NOMO-1 treated with dmso at 0.1 percent for 144 hours (cell line): ENCODE measurements around the gene DDX51.

ENCODE experiments used
- DNase-seq: peaks from one replicate; lab custom pipeline; 2025; ENCODE audit not compliant: unreplicated experiment; lab: John Stamatoyannopoulos, UW

DDX51 gene

GRCh38 chr12:132167611-132168310, 23.6 kb upstream of the DDX51 start:
- DNase-seq: no peak

DNA sequence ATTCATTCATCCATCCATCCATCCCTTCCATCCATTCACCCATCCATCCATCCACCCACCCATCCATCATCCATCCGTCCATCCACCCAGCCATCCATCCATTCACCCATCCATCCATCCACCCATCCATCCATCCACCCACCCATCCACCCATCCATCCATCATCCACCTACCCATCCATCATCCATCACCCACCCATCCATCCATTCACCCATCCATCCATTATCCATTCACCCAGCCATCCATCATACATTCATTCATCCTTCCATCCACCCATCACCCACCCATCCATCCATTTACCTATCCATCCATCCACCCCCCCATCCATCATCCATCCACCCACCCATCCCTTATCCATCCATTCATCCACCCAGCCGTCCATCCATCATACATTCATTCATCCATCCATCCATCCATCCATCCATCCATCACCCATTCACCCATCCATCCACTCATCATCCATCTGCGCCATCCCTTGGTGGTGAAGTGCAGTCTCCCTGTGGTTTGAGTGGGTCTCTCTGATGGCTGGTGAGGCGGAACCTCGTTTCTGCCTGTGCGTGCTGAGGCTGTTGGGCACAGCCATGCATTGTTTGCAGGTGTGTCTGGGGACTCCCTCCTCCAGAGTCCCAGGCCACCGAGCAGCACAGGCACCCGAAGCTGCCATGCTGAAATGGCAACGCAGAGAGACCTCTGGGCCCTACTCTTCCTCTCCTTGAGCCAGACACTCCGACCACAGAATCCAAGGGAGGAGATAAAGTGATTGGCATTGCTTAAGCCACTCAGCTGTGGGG, 22.9 kb upstream of the DDX51 start:
- DNase-seq: no peak

GRCh38 chr12:132166093-132166492, 22.0 kb upstream of the DDX51 start:
- DNase-seq: no peak

DNA sequence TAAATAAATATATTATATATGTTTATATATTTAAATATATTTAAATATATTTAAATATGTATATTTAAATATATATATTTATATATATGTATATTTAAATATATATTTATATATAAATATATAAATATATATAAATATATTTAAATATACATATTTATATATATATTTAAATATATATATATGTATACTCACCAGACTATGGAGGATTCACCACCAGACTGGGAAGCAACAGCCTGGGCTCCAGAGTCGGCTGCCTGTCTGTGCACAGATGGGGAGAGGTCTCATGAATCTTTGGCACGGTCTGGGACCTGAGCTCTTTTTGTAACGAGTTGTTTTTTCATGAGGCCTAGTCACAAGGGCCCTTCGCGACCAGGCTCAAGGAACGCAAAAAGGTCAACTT, 21.5 kb upstream of the DDX51 start:
- no peak for DNase-seq

DNA sequence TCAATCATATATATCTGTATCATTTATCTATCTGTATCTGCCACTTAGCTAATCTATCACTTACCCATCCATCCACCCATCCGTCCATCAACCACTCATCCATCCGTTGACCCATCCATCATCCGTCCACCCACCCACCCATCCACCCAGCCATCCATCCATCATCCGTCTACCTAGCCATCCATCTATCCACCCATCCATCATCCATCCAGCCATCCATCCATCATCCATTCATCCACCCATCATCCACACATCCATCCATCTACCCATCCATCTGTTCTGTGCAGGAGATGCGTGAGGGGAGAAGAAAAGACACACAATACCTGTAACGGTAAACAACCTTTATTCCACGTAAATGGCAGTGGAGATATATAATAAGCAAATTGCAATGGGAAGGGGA, 20.3 kb upstream of the DDX51 start:
- no peak for DNase-seq

GRCh38 chr12:132163911-132164288, 19.8 kb upstream of the DDX51 start:
- DNase-seq: no peak

- no peak for DNase-seq
Observed at GRCh38 chr12:132163041-132163910, 19.2 kb upstream of the DDX51 start.

DNA sequence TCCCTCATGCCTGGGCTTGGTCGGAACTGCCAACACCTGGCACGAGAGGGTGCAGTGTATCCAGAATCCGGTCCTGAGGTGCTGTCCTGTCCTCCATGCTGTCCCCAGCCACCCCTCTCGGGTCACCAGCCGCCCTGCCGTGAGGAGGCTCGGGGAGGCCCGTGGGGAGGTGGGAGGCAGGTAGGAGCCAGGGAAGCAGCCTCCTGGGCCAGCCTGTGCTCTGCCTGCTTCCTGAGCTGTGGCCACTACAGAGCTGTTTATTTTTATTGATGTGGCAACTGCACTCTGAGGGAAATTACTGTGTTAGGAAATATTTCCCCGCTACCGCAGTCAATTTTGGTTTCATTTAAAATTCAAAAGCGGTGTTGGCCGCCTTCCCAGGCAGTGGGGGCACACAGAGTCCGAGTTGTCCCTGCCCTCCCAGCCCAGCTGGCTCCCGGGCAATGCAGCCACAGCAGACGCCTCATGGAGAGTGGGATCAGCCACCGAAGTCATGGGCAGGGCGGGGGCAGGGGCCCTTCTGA, 18.5 kb upstream of the DDX51 start:
- peak; percentile 56 for DNase-seq

- no peak for DNase-seq
Observed at GRCh38 chr12:132161796-132162507, 17.8 kb upstream of the DDX51 start.

GRCh38 chr12:132161036-132161781, 17.1 kb upstream of the DDX51 start:
- no peak for DNase-seq

GRCh38 chr12:132160601-132161035, 16.5 kb upstream of the DDX51 start:
- DNase-seq: no peak

- DNase-seq: no peak
Observed at GRCh38 chr12:132160016-132160415, 15.9 kb upstream of the DDX51 start.

DNA sequence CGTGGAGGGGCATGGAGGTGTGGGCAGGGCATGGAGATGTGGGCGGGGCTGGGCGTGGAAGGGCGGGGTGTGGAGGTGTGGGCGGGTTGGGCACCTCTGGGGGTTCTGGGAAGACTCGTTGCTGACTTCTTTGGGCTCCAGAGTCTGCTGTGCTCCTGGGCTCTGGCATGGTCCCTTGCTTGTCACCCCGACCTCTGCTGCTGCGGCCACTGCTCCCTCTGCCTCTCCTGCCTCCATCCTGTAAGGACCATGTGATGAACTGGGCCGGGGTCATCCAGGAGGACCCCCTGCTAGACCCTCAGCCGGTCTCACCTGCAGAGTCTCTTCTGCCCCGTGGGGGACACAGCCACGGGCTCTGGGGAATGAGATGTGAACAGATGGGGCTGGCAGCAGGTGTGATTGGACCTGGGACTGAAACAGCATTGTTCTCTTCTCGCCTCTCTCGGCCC, 15.5 kb upstream of the DDX51 start:
- no peak for DNase-seq

DNA sequence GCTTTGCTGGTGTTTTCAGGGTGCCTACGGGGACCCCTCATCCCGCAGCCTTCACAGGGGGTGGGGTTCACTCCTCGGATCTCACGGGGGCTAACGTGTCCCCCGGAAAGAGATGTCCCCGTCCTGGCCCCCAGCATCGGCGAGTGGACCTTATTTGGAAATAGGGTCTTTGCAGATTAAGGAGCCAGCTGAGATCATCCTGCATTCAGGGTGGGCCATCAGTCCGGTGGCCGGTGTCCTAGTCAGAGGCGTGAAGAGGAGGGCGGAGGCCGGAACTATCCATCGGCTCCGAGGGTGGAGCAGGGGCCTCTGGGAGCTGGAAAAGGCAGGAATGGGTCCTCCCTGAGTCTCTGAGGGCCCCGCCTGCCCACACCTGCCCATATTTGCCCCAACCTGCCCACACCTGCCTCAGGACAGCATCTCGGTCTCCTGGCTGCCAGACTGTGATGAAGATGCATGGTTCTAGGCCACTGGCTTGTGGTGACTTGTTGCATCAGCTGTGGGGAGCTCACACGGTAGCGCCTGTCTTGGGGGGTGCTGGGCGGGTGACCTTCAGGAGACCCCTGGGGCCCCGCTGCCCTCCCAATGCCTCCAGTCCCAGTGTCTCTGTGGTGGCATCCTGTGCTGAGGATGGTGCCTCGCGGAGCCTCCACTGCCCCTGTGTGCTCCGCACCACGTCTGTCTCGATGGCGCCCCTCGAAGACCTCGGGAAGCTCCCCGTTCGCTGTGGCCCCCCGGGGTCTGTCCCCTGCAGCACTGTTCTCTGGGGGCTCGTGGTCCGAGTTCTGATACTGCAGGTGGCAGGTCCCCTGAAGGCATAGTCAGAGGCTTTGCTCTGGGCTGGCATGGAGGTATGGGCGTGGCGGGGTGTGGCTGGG, 14.8 kb upstream of the DDX51 start:
- DNase-seq: no peak

GRCh38 chr12:132157733-132158409, 13.8 kb upstream of the DDX51 start:
- DNase-seq: no peak

- DNase-seq: no peak
Observed at GRCh38 chr12:132156573-132157325, 12.6 kb upstream of the DDX51 start.

- no peak for DNase-seq
Observed at GRCh38 chr12:132155771-132156572, 11.9 kb upstream of the DDX51 start.
